ENCODE measurements around the gene MARCHF10.

DNA sequence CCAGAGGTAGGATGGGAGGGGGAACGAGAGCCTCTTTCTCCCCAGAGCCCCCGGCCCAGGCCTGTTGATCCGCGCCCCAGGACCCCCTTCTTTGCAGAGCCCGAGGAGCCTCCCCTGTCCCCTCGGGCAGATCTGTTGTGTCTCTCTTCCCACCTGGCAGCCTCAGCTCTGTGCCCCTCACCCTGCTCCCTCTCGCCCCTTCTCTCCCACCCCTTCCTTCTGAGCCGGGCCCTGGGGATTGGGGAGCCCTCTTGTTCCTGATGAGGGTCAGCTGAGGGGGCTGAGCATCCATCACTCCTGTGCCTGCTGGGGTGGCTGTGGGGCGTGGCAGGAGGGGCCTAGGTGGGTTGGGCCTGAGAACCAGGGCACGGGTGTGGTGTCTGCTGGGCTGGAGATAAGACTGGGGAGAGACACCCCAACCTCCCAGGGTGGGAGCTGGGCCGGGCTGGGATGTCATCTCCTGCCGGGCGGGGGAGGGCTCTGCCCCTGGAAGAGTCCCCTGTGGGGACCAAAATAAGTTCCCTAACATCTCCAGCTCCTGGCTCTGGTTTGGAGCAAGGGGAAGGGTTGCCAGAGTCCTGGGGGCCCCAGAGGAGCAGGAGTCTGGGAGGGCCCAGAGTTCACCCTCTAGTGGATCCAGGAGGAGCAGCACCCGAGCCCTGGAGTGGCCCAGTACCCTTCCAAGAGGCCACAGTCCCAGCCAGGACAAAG is 115.2 kb downstream of the MARCHF10 start:
- TF ChIP-seq POLR2A (IDR thresholded peaks at IDR 0.05) (no peak), EP300 (IDR thresholded peaks at IDR 0.05) (no peak)

All from ovary (tissue), 1 donor.